Right atrium auricular region (tissue), 2 donors: ENCODE measurements around the gene CDS2. TPM values are rescaled to one million over a fixed set of nuclear protein-coding genes. Genes with fewer than 3 reads are reported as not detected.
A peak's percentile ranks its signal among the peaks of the same experiment; 100 is the strongest.

Experiments
- DNase-seq: peaks from one replicate; pipeline ENCODE4 v3.0.0-alpha.2; 2019; ENCODE audit warnings: low spot score
- H3K27ac ChIP-seq, 2 donors: fragments of 200-600 bp; sonication (generic); 1 replicate in 1 of 2; 2 replicates in 1 of 2; pipeline ENCODE4 v1.5.1; 2016 to 2019
- H3K27me3 ChIP-seq, 2 donors: fragments of 200-600 bp; sonication (generic); one replicate each; pipeline versions ENCODE4 v1.5.1 to v1.6.0; 2017 to 2019
- H3K36me3 ChIP-seq: fragments of 200-600 bp; sonication (generic); one replicate; pipeline ENCODE4 v1.5.1; 2016
- H3K4me1 ChIP-seq, 2 donors: fragments of 200-600 bp; sonication (generic); one replicate each; pipeline versions ENCODE4 v1.5.1 to v1.6.0; 2017 to 2019
- H3K4me3 ChIP-seq, 2 donors: fragments of 200-600 bp; sonication (generic); 1 replicate in 1 of 2; 2 replicates in 1 of 2; pipeline ENCODE4 v1.5.1; 2017 to 2019; ENCODE audit warnings: mild to moderate bottlenecking in 1 of 2, moderate library complexity in 1 of 2
- H3K9me3 ChIP-seq, 2 donors: fragments of 200-600 bp; sonication (generic); one replicate each; pipeline ENCODE4 v1.5.1; 2019
- CTCF ChIP-seq, 2 donors: fragments of 200-600 bp; sonication (generic); IDR thresholded peaks; one replicate each; pipeline ENCODE4 v1.5.1; 2019; ENCODE audit warnings: antibody characterized with exemption in 2 of 2
- total RNA-seq, 2 donors: library from RNA; depleted of rRNA; stranded (reverse); fragments of >200 nt; gene quantifications; one replicate each; pipeline ENCODE4 v1.1.0, GENCODE V29; 2016

CDS2 gene
- total RNA-seq, 2 donors from 2014 or later = 45.5 to 60.8 TPM

GRCh38 chr20:5191829-5192569, 65.2 kb downstream of the CDS2 start:
- peaks cover 53% of the 10 kb centered on the region for H3K36me3 ChIP-seq
- TF ChIP-seq CTCF (IDR thresholded peaks at IDR 0.05) = peak; percentile 61 to 82
- H3K27me3 ChIP-seq = no peaks in the 10 kb centered on the region
- H3K9me3 ChIP-seq = no peaks in the 10 kb centered on the region
- peak overlapping the region; percentile 28 to 59 for H3K27ac ChIP-seq
- no peak overlapping the region for H3K4me3 ChIP-seq
- peaks cover 0 to 25% of the 10 kb centered on the region in 2 donors for H3K4me1 ChIP-seq
- no peak for DNase-seq

GRCh38 chr20:5192570-5193431, 66.0 kb downstream of the CDS2 start:
- Histone ChIP-seq H3K36me3 (peaks cover 50% of the 10 kb centered on the region), H3K27me3 (no peaks in the 10 kb centered on the region), H3K4me3 (no peak overlapping the region), H3K27ac (peak overlapping the region in 1 of 2 donors; percentile 59), H3K4me1 (peaks cover 0 to 31% of the 10 kb centered on the region in 2 donors), H3K9me3 (no peaks in the 10 kb centered on the region)
- TF ChIP-seq CTCF (IDR thresholded peaks at IDR 0.05) = no peak
- no peak for DNase-seq

GRCh38 chr20:5195655-5196054, 68.8 kb downstream of the CDS2 start:
- peak overlapping the region in 1 of 2 donors; percentile 17 for H3K27ac ChIP-seq
- peaks cover 24% of the 10 kb centered on the region for H3K36me3 ChIP-seq
- no peak for DNase-seq
- H3K4me1 ChIP-seq = peaks cover 0 to 42% of the 10 kb centered on the region in 2 donors
- no peak for TF ChIP-seq CTCF (IDR thresholded peaks at IDR 0.05)
- H3K4me3 ChIP-seq = no peak overlapping the region
- no peaks in the 10 kb centered on the region for H3K9me3 ChIP-seq
- H3K27me3 ChIP-seq = no peaks in the 10 kb centered on the region

GRCh38 chr20:5196149-5196548, 69.3 kb downstream of the CDS2 start:
- Histone ChIP-seq H3K36me3 (peaks cover 19% of the 10 kb centered on the region), H3K27ac (peak overlapping the region in 1 of 2 donors; percentile 69)

GRCh38 chr20:5197270-5197827, 70.5 kb downstream of the CDS2 start:
- Histone ChIP-seq H3K9me3 (no peaks in the 10 kb centered on the region), H3K27me3 (no peaks in the 10 kb centered on the region), H3K4me3 (no peak overlapping the region), H3K27ac (peak overlapping the region; percentile 69 to 76), H3K4me1 (peaks cover 0 to 37% of the 10 kb centered on the region in 2 donors), H3K36me3 (peaks cover 11% of the 10 kb centered on the region)
- no peak for DNase-seq
- TF ChIP-seq CTCF (IDR thresholded peaks at IDR 0.05) = no peak

More at GRCh38 chr20:5196149-5196548, 69.3 kb downstream of the CDS2 start:
- no peak for DNase-seq
- no peak for TF ChIP-seq CTCF (IDR thresholded peaks at IDR 0.05)
- no peaks in the 10 kb centered on the region for H3K9me3 ChIP-seq
- H3K4me3 ChIP-seq = no peak overlapping the region
- H3K27me3 ChIP-seq = no peaks in the 10 kb centered on the region
- H3K4me1 ChIP-seq = peaks cover 0 to 42% of the 10 kb centered on the region in 2 donors
